SU-DHL-6 (cell line): ENCODE data around the gene PDE1C.

Experiments used
- H2AFZ ChIP-seq: fragments of 200-600 bp; sonication (generic); 2 replicates; pipeline ENCODE4 v1.6.1; 2014; ENCODE audit warnings: low read depth, mild to moderate bottlenecking, moderate library complexity, mixed read lengths, antibody characterized with exemption, low read length; ENCODE audit not compliant: severe bottlenecking
- H3F3A ChIP-seq: fragments of 200-600 bp; shearing (Covaris generic); 2 replicates; pipeline ENCODE4 v1.6.0; 2016; ENCODE audit warnings: antibody characterized with exemption, mild to moderate bottlenecking; ENCODE audit not compliant: insufficient read depth
- H3K27ac ChIP-seq: fragments of 200-600 bp; sonication (generic); 2 replicates; pipeline ENCODE4 v1.5.1; 2016; ENCODE audit warnings: low read depth, mild to moderate bottlenecking, low read length, moderate library complexity, mixed read lengths
- H3K27me3 ChIP-seq: fragments of 200-600 bp; sonication (generic), shearing (Covaris generic); 2 replicates; pipeline ENCODE4 v1.6.0; 2014; ENCODE audit warnings: mild to moderate bottlenecking, low read length
- H3K36me3 ChIP-seq: fragments of 200-600 bp; sonication (generic); 2 replicates; pipeline ENCODE4 v1.6.1; 2014; ENCODE audit warnings: mild to moderate bottlenecking, low read length, mixed read lengths
- H3K4me2 ChIP-seq: fragments of 300-600, 200-600 bp; shearing (Covaris generic), sonication (generic); 2 replicates; pipeline ENCODE4 v1.6.0; 2014; ENCODE audit warnings: low read length, low read depth, mild to moderate bottlenecking; ENCODE audit not compliant: poor library complexity, severe bottlenecking
- H3K4me3 ChIP-seq: fragments of 200-600 bp; sonication (generic); 2 replicates; pipeline ENCODE4 v1.5.1; 2014; ENCODE audit warnings: antibody characterized with exemption, low read length, mild to moderate bottlenecking, mixed read lengths; ENCODE audit not compliant: insufficient read depth, poor library complexity, severe bottlenecking
- H3K79me2 ChIP-seq: fragments of 200-600 bp; sonication (generic); 2 replicates; pipeline ENCODE4 v1.6.1; 2014; ENCODE audit warnings: mild to moderate bottlenecking, low read length, moderate library complexity; ENCODE audit not compliant: insufficient read depth
- H3K9ac ChIP-seq: fragments of 200-600 bp; sonication (generic); 2 replicates; pipeline ENCODE4 v1.7.0; 2014; ENCODE audit warnings: mild to moderate bottlenecking, low read length
- H3K9me2 ChIP-seq: fragments of 200-600 bp; sonication (generic); replicated peaks from 2 replicates; pipeline ENCODE4 v1.6.1; 2014; ENCODE audit warnings: low read length; ENCODE audit not compliant: insufficient read depth
- H3K9me3 ChIP-seq: fragments of 200-600 bp; sonication (generic); 2 replicates; pipeline ENCODE4 v1.6.1; 2014; ENCODE audit warnings: low read length, mixed read lengths; ENCODE audit not compliant: insufficient read depth
- H4K20me1 ChIP-seq: fragments of 200-600 bp; sonication (generic); 2 replicates; pipeline ENCODE4 v1.6.1; 2014; ENCODE audit warnings: low read depth, mild to moderate bottlenecking, antibody characterized with exemption, low read length, moderate library complexity, mixed read lengths
- EZH2phosphoT487 ChIP-seq: fragments of 200-600 bp; sonication (generic), shearing (Covaris generic); conservative IDR thresholded peaks from 2 replicates; pipeline ENCODE4 v1.6.1; 2018; ENCODE audit warnings: mild to moderate bottlenecking, antibody characterized with exemption, low read length, moderate library complexity, mixed read lengths
- TF ChIP-seq, protein P1 (sequence below): fragments of 200-600 bp; sonication (generic); IDR thresholded peaks from one replicate; pipeline ENCODE4 v1.5.1; 2017; ENCODE audit warnings: antibody characterized with exemption, mild to moderate bottlenecking, low read length, moderate library complexity; ENCODE audit not compliant: insufficient read depth, poor library complexity, severe bottlenecking

PDE1C gene

DNA sequence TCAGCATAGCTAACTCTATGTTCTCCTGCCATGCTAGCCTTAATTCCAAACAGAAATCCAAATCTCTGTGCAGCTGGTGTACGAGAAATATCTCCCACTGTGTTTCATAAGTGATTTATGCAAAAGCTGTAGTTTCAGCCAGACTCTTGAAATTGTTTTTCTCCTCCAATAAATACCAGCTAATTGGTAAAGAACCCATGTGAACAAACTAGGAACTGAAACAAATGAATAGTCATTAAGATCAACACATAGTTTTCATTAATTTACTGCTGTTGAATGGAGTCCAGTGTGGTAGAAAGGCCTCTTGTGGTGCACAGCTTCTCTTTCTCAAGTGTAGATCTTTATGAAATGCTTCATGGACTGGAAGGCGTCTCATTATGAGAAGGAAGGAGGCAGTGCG, 364.8 kb downstream of the PDE1C start:
- Histone ChIP-seq H3K36me3 (no peaks in the 10 kb centered on the region), H4K20me1 (no peaks in the 10 kb centered on the region), H3K79me2 (no peaks in the 10 kb centered on the region), H3K4me3 (no peak overlapping the region), H2AFZ (no peak overlapping the region), H3K27me3 (no peaks in the 10 kb centered on the region), H3K4me2 (no peak overlapping the region), H3K27ac (no peak overlapping the region), H3K9ac (no peak overlapping the region), H3F3A (no peaks in the 10 kb centered on the region), H3K9me3 (no peaks in the 10 kb centered on the region), H3K9me2 (no peaks in the 10 kb centered on the region)
- TF ChIP-seq, protein P1, sequence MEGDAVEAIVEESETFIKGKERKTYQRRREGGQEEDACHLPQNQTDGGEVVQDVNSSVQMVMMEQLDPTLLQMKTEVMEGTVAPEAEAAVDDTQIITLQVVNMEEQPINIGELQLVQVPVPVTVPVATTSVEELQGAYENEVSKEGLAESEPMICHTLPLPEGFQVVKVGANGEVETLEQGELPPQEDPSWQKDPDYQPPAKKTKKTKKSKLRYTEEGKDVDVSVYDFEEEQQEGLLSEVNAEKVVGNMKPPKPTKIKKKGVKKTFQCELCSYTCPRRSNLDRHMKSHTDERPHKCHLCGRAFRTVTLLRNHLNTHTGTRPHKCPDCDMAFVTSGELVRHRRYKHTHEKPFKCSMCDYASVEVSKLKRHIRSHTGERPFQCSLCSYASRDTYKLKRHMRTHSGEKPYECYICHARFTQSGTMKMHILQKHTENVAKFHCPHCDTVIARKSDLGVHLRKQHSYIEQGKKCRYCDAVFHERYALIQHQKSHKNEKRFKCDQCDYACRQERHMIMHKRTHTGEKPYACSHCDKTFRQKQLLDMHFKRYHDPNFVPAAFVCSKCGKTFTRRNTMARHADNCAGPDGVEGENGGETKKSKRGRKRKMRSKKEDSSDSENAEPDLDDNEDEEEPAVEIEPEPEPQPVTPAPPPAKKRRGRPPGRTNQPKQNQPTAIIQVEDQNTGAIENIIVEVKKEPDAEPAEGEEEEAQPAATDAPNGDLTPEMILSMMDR = no peak
- TF ChIP-seq EZH2phosphoT487 = no peak

DNA sequence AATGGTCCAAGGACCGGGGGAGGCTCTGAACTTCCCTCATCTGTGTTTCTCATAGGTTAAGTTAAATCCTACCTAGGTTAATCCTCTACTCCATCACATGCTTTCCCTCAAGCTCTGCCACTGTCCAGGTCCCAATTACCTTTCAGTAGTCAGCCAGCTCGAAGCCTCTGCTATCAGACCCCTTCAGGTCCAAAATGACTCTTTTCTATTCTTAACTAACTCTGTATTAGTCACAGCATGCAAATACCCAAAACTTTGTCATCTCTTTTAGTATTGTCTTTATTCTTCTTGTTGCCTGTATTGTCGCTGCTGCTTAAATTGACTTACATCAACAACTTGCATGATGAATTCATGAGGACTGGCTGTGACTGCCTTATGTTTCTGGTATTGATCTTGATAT, 367.9 kb downstream of the PDE1C start:
- TF ChIP-seq, protein P1 = no peak
- TF ChIP-seq EZH2phosphoT487 = no peak

More for the DNA sequence above, 367.9 kb downstream of the PDE1C start:
- H3F3A ChIP-seq = no peaks in the 10 kb centered on the region
- H4K20me1 ChIP-seq = no peaks in the 10 kb centered on the region
- no peak overlapping the region for H3K9ac ChIP-seq
- H3K4me2 ChIP-seq = no peak overlapping the region
- no peaks in the 10 kb centered on the region for H3K27me3 ChIP-seq
- H3K9me3 ChIP-seq = no peaks in the 10 kb centered on the region
- H3K36me3 ChIP-seq = no peaks in the 10 kb centered on the region
- H3K27ac ChIP-seq = no peak overlapping the region
- no peak overlapping the region for H3K4me3 ChIP-seq
- H2AFZ ChIP-seq = no peak overlapping the region
- no peaks in the 10 kb centered on the region for H3K9me2 ChIP-seq
- H3K79me2 ChIP-seq = no peaks in the 10 kb centered on the region
